B cell (primary cell): ENCODE measurements around the gene ATG7.

ENCODE experiments used
- CTCF ChIP-seq: fragments of 200-600 bp; IDR thresholded peaks from one replicate; pipeline ENCODE4 v1.8.0; 2022; ENCODE audit warnings: antibody characterized with exemption, mild to moderate bottlenecking
- EZH2 ChIP-seq: IDR thresholded peaks from 2 replicates; pipeline ENCODE4 v1.6.1; 2012; ENCODE audit warnings: borderline replicate concordance, low read depth, mild to moderate bottlenecking, moderate library complexity, low read length; ENCODE audit not compliant: insufficient read depth, poor library complexity, severe bottlenecking

GRCh38 chr3:11385891-11386290 lies 113.7 kb downstream of the ATG7 start:
- TF ChIP-seq EZH2 (no peak), CTCF (no peak)
